Ovary (tissue), 9 donors: ENCODE data around the gene RGMA. TPM values are rescaled to one million over a fixed set of nuclear protein-coding genes. Genes with fewer than 3 reads are reported as not detected.
A peak's percentile ranks its signal among the peaks of the same experiment; 100 is the strongest.

ENCODE experiments used
- DNase-seq, 5 donors: peaks; one replicate each; pipeline ENCODE4 v3.0.0-alpha.2; 2019 to 2020
- H3K27ac ChIP-seq, 2 donors: fragments of 200-600 bp; one replicate each; pipeline versions ENCODE4 v1.5.1 to v1.8.0; 2019 to 2022
- H3K27me3 ChIP-seq: fragments of 200-600 bp; one replicate; pipeline ENCODE4 v1.8.0; 2022
- H3K36me3 ChIP-seq: fragments of 200-600 bp; sonication (generic); one replicate; pipeline ENCODE4 v1.5.1; 2019
- H3K4me1 ChIP-seq: one replicate; pipeline ENCODE4 v1.8.1; 2013; ENCODE audit warnings: mild to moderate bottlenecking, moderate library complexity; ENCODE audit not compliant: insufficient read depth
- H3K4me3 ChIP-seq: fragments of 200-600 bp; sonication (generic); one replicate; pipeline ENCODE4 v1.5.1; 2017
- H3K9me3 ChIP-seq, 2 donors: fragments of 200-600 bp in 1 of 2; sonication (generic) in 1 of 2; one replicate each; pipeline versions ENCODE4 v1.5.1 to v1.8.1; 2013 to 2019; ENCODE audit warnings: mild to moderate bottlenecking in 1 of 2, moderate library complexity in 1 of 2
- EP300 ChIP-seq: sonication (generic); formaldehyde crosslinking; IDR thresholded peaks from one replicate; pipeline ENCODE4 v1.6.1; 2017; ENCODE audit warnings: antibody characterized with exemption
- POLR2A ChIP-seq: fragments of 450-650 bp; IDR thresholded peaks from one replicate; pipeline ENCODE4 v1.6.1; 2017; ENCODE audit warnings: antibody characterized with exemption, mild to moderate bottlenecking, moderate library complexity
- WGBS, 3 donors: extraction: QIAGEN DNeasy Blood & Tissue Kit in 1 of 3; methylation state at CpG; one replicate each; pipeline versions ENCODE4 v1.1.5 to v1.1.7; 2013 to 2017; 5-methylcytosine and 5-hydroxymethylcytosine counted together
- intact Hi-C, 4 donors: fragments of 100-400 bp; cut with DNase I; formaldehyde crosslinking; loops; one replicate each; pipeline versions ENCODE4 v1.11.0 to v1.15.1; 2022 to 2023
- polyA plus RNA-seq, 2 donors: library from polyadenylated mRNA; stranded (reverse); fragments of 200-250 nt in 1 of 2; fragments of 350-450 nt in 1 of 2; fragmentation: Illumina TruSeq in 1 of 2; extraction: RNeasy Lipid Tissue Mini Kit (QIAGEN cat#74804) in 1 of 2; gene quantifications; one replicate each; pipeline ENCODE4 v1.2.3, GENCODE V29; 2013 to 2014
- total RNA-seq, 7 donors: library from RNA; depleted of rRNA in 2 of 7; stranded (reverse); fragments of >200 nt in 2 of 7; fragmentation: NEBNext Ultra II Directional in 3 of 7; extraction: Animal tissue kit (Norgen Biotek cat#: 25700) in 3 of 7; gene quantifications; one replicate each; pipeline versions ENCODE4 v1.1.0 to v1.2.4, GENCODE V29; 2016 to 2023
- TF ChIP-seq, protein P1 (sequence below), 3 donors: fragments of 450-650 bp in 2 of 3; fragments of 200-600 bp in 1 of 3; IDR thresholded peaks; one replicate each; pipeline versions ENCODE4 v1.5.1 to v1.8.0; 2016 to 2022; ENCODE audit warnings: antibody characterized with exemption in 3 of 3, mild to moderate bottlenecking in 1 of 3
- donor health status: DM: no; HTN: no; CAD: no; lungs with moderate emphysema.
- donor health status: DM: no; HTN: no; CAD: no.
- donor health status: Bipolar disorder and iron deficiency.
- donor health status: DM: yes; HTN: yes; CAD: no.
- donor health status: DM: no; HTN: no; CAD: no.
- donor health status: DM: yes; HTN: yes; CAD: no.

Gene RGMA
- total and polyA plus RNA-seq, 9 donors, result 2.8 to 47.6 (median 31.6) TPM

GRCh38 chr15:93070551-93071296 lies 18.3 kb downstream of the RGMA start:
- DNase-seq, result no peak
- WGBS, 3 donors, result 57 to 72% (median 69%) methylated on average over 10 of the region's 10 CpGs
- intact Hi-C loops, result loop anchor here in 1 of 4 donors (10.0 kb wide), 1 partner anchor 414 kb away; no protein-coding TSS in a partner anchor
- Histone ChIP-seq H3K4me3 (peak overlapping the region; percentile 77), H3K36me3 (no peaks in the 10 kb centered on the region), H3K27me3 (no peaks in the 10 kb centered on the region), H3K27ac (peak overlapping the region in 1 of 2 donors; percentile 7), H3K4me1 (peaks cover 19% of the 10 kb centered on the region), H3K9me3 (no peaks in the 10 kb centered on the region)
- TF ChIP-seq EP300, result no peak
- TF ChIP-seq POLR2A, result no peak
- TF ChIP-seq, protein P1, sequence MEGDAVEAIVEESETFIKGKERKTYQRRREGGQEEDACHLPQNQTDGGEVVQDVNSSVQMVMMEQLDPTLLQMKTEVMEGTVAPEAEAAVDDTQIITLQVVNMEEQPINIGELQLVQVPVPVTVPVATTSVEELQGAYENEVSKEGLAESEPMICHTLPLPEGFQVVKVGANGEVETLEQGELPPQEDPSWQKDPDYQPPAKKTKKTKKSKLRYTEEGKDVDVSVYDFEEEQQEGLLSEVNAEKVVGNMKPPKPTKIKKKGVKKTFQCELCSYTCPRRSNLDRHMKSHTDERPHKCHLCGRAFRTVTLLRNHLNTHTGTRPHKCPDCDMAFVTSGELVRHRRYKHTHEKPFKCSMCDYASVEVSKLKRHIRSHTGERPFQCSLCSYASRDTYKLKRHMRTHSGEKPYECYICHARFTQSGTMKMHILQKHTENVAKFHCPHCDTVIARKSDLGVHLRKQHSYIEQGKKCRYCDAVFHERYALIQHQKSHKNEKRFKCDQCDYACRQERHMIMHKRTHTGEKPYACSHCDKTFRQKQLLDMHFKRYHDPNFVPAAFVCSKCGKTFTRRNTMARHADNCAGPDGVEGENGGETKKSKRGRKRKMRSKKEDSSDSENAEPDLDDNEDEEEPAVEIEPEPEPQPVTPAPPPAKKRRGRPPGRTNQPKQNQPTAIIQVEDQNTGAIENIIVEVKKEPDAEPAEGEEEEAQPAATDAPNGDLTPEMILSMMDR (IDR thresholded peaks at IDR 0.05), result no peak

GRCh38 chr15:93070132-93070531 lies 18.9 kb downstream of the RGMA start:
- TF ChIP-seq POLR2A (no peak), EP300 (no peak)
- TF ChIP-seq, protein P1 (IDR thresholded peaks at IDR 0.05), result no peak
- Histone ChIP-seq H3K27ac (no peak overlapping the region), H3K4me3 (peak overlapping the region; percentile 77), H3K36me3 (no peaks in the 10 kb centered on the region), H3K4me1 (peaks cover 19% of the 10 kb centered on the region), H3K27me3 (no peaks in the 10 kb centered on the region), H3K9me3 (no peaks in the 10 kb centered on the region)
- no peak for DNase-seq
- WGBS, 3 donors, result 70 to 86% (median 81%) methylated on average over 10 of the region's 10 CpGs
- intact Hi-C loops, result loop anchor here in 1 of 4 donors (10.0 kb wide), 1 partner anchor 415 kb away; no protein-coding TSS in a partner anchor

DNA sequence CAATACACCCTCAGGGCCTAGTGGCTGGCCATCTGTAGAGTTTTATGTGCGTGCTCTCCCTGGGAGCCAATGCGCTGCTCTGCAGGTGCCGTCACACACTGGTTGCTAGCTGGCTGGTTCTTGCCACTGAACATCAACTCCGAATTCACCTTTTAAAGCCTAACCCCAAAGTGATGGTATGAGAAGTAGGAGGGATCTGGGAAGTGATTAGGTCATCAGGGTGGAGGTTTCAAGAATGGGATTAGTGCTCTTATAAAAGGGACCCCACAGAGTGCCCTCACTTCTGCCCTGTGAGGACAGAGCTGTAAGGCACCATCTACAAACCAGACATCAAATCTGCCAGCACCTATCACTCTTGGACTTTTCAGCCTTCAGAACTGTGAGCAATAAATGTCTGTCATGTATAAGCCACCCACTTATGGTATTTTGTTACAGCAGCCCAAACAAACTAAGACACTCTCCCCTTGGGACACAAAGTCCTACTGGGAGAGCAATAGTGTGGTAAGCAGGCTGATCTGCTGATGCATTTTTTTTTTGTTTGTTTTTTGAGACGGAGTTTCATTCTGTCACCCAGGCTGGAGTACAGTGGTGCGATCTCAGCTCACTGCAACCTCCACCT lies 20.3 kb downstream of the RGMA start:
- no peaks in the 10 kb centered on the region for H3K36me3 ChIP-seq
- 94 to 96% (median 95%) methylated on average over 6 of the region's 6 CpGs for WGBS, 3 donors
- H3K4me1 ChIP-seq, result peaks cover 21% of the 10 kb centered on the region
- no peak overlapping the region for H3K27ac ChIP-seq
- H3K9me3 ChIP-seq, result no peaks in the 10 kb centered on the region
- H3K4me3 ChIP-seq, result no peak overlapping the region
- intact Hi-C loops, result no loop called here
- no peaks in the 10 kb centered on the region for H3K27me3 ChIP-seq
- DNase-seq, result no peak
- TF ChIP-seq EP300, result no peak
- no peak for TF ChIP-seq POLR2A
- TF ChIP-seq, protein P1 (IDR thresholded peaks at IDR 0.05), result no peak

- Histone ChIP-seq H3K27me3 (no peaks in the 10 kb centered on the region), H3K27ac (no peak overlapping the region), H3K4me1 (peaks cover 21% of the 10 kb centered on the region), H3K9me3 (no peaks in the 10 kb centered on the region), H3K36me3 (no peaks in the 10 kb centered on the region), H3K4me3 (no peak overlapping the region)
- 53 to 80% (median 79%) methylated on average over 4 of the region's 4 CpGs for WGBS, 3 donors
- intact Hi-C loops, result no loop called here
- TF ChIP-seq EP300 (no peak), POLR2A (no peak)
- TF ChIP-seq, protein P1 (IDR thresholded peaks at IDR 0.05), result no peak
- no peak for DNase-seq
Observed at GRCh38 chr15:93067649-93068085, 21.3 kb downstream of the RGMA start.
